Activated naive CD4-positive, alpha-beta T cell treated with anti-CD3 and anti-CD28 coated beads, Interleukin-2, amount 50 U/mL, for 72 hours (primary cell): Measurements from ENCODE around the gene PRKRA. TPM values are rescaled to one million over a fixed set of nuclear protein-coding genes. Genes with fewer than 3 reads are reported as not detected.
"Not testable (repeated sequence)": the region's sequence is repeated elsewhere in the genome, so short reads cannot be mapped to it uniquely, and the experiment has no call there.

Experiments
- ATAC-seq, 2 donors: fragments of 150-1000 bp; cut with Tn5 transposase; 2 replicates each; pipeline ENCODE4 v1.10.0; 2021; ENCODE audit warnings: mild to moderate bottlenecking in 2 of 2, moderate library complexity in 2 of 2
- DNase-seq, 2 donors: peaks; one replicate each; pipeline ENCODE4 v3.0.0; 2021 to 2022; ENCODE audit warnings: low spot score in 2 of 2
- H3K27ac Mint-ChIP-seq, 2 donors: one replicate each; pipeline ENCODE4 v1.8.0; 2022; ENCODE audit warnings: mild to moderate bottlenecking in 2 of 2, mixed read lengths in 2 of 2
- H3K36me3 Mint-ChIP-seq, 2 donors: one replicate each; pipeline ENCODE4 v1.8.0; 2022; ENCODE audit warnings: mixed read lengths in 2 of 2
- H3K9me3 Mint-ChIP-seq, 2 donors: one replicate each; pipeline ENCODE4 v1.8.0; 2022; ENCODE audit warnings: mixed read lengths in 2 of 2
- total RNA-seq, 2 donors: library from RNA; stranded (reverse); gene quantifications; one replicate each; pipeline ENCODE4 v1.2.3, GENCODE V29; 2022

Gene PRKRA
- total RNA-seq, 2 donors from 2014 or later, result 57.2 to 144 TPM

GRCh38 chr2:178426388-178426787, 24.6 kb downstream of the PRKRA start:
- Mint-ChIP-seq H3K9me3 (peaks cover 17 to 18% of the 10 kb centered on the region in 2 donors), H3K27ac (no peak overlapping the region)
- ATAC-seq, result no peak

GRCh38 chr2:178425255-178425827, 25.6 kb downstream of the PRKRA start:
- Mint-ChIP-seq H3K27ac (no peak overlapping the region), H3K9me3 (peaks cover 17 to 18% of the 10 kb centered on the region in 2 donors), H3K36me3 (peaks cover 31 to 48% of the 10 kb centered on the region in 2 donors)
- no peak for ATAC-seq
- DNase-seq, result no peak

More at GRCh38 chr2:178426388-178426787, 24.6 kb downstream of the PRKRA start:
- H3K36me3 Mint-ChIP-seq, result peaks cover 34 to 55% of the 10 kb centered on the region in 2 donors
- no peak for DNase-seq

- Mint-ChIP-seq H3K36me3 (peaks cover 21 to 41% of the 10 kb centered on the region in 2 donors), H3K9me3 (peaks cover 17 to 18% of the 10 kb centered on the region in 2 donors)
- not testable (repeated sequence) for H3K27ac Mint-ChIP-seq, DNase-seq, ATAC-seq
These were observed 27.2 kb downstream of the PRKRA start for GRCh38 chr2:178423746-178424145.

- Mint-ChIP-seq H3K9me3 (peaks cover 17 to 18% of the 10 kb centered on the region in 2 donors), H3K27ac (no peak overlapping the region), H3K36me3 (peaks cover 12 to 32% of the 10 kb centered on the region in 2 donors)
- no peak for ATAC-seq
- DNase-seq, result no peak
These were observed 28.9 kb downstream of the PRKRA start for GRCh38 chr2:178422097-178422496.

GRCh38 chr2:178420463-178420999, 30.4 kb downstream of the PRKRA start:
- no peak for ATAC-seq
- Mint-ChIP-seq H3K9me3 (peaks cover 8 to 10% of the 10 kb centered on the region in 2 donors), H3K36me3 (peaks cover 0 to 17% of the 10 kb centered on the region in 2 donors), H3K27ac (no peak overlapping the region)
- no peak for DNase-seq

GRCh38 chr2:178419123-178419522, 31.9 kb downstream of the PRKRA start:
- DNase-seq, result no peak

GRCh38 chr2:178418426-178418825, 32.5 kb downstream of the PRKRA start:
- ATAC-seq (no peak), DNase-seq (no peak)
- no peaks in the 10 kb centered on the region for H3K9me3 Mint-ChIP-seq
- H3K27ac Mint-ChIP-seq, result no peak overlapping the region
- peaks cover 10 to 11% of the 10 kb centered on the region in 2 donors for H3K36me3 Mint-ChIP-seq

More at GRCh38 chr2:178419123-178419522, 31.9 kb downstream of the PRKRA start:
- peaks cover 4 to 13% of the 10 kb centered on the region in 2 donors for H3K36me3 Mint-ChIP-seq
- ATAC-seq, result no peak
- H3K9me3 Mint-ChIP-seq, result no peaks in the 10 kb centered on the region
- no peak overlapping the region for H3K27ac Mint-ChIP-seq

- H3K36me3 Mint-ChIP-seq, result peaks cover 12 to 15% of the 10 kb centered on the region in 2 donors
- no peak overlapping the region for H3K27ac Mint-ChIP-seq
- H3K9me3 Mint-ChIP-seq, result no peaks in the 10 kb centered on the region
- ATAC-seq (no peak), DNase-seq (no peak)
These were observed 33.1 kb downstream of the PRKRA start for GRCh38 chr2:178417916-178418315.

- Mint-ChIP-seq H3K9me3 (no peaks in the 10 kb centered on the region), H3K27ac (no peak overlapping the region), H3K36me3 (peaks cover 12 to 16% of the 10 kb centered on the region in 2 donors)
- DNase-seq (no peak), ATAC-seq (no peak)
These were observed 35.0 kb downstream of the PRKRA start for GRCh38 chr2:178415979-178416378.

GRCh38 chr2:178414266-178415247, 36.4 kb downstream of the PRKRA start:
- Mint-ChIP-seq H3K27ac (peak overlapping the region; percentile 93 to 98), H3K36me3 (peaks cover 12 to 16% of the 10 kb centered on the region in 2 donors), H3K9me3 (no peaks in the 10 kb centered on the region)
- DNase-seq (peak; percentile 80 to 85), ATAC-seq (peak; percentile 83 to 93)

- H3K9me3 Mint-ChIP-seq, result no peaks in the 10 kb centered on the region
- DNase-seq (peak; percentile 70 to 76), ATAC-seq (peak; percentile 77 to 85)
- H3K36me3 Mint-ChIP-seq, result peaks cover 12 to 16% of the 10 kb centered on the region in 2 donors
- peak overlapping the region; percentile 98 for H3K27ac Mint-ChIP-seq
These were observed 37.3 kb downstream of the PRKRA start for GRCh38 chr2:178413472-178414265.

GRCh38 chr2:178412453-178412852, 38.5 kb downstream of the PRKRA start:
- H3K36me3 Mint-ChIP-seq, result peaks cover 12 to 16% of the 10 kb centered on the region in 2 donors
- not testable (repeated sequence) for ATAC-seq, DNase-seq, H3K27ac Mint-ChIP-seq, H3K9me3 Mint-ChIP-seq

- H3K9me3 Mint-ChIP-seq, result no peaks in the 10 kb centered on the region
- H3K27ac Mint-ChIP-seq, result no peak overlapping the region
- DNase-seq, result no peak
- ATAC-seq, result no peak
- H3K36me3 Mint-ChIP-seq, result peaks cover 12 to 16% of the 10 kb centered on the region in 2 donors
These were observed 38.9 kb downstream of the PRKRA start for GRCh38 chr2:178412047-178412446.

GRCh38 chr2:178409261-178409660, 41.7 kb downstream of the PRKRA start:
- DNase-seq (no peak), ATAC-seq (no peak)
- Mint-ChIP-seq H3K27ac (no peak overlapping the region), H3K9me3 (no peaks in the 10 kb centered on the region), H3K36me3 (peaks cover 9 to 10% of the 10 kb centered on the region in 2 donors)

- Mint-ChIP-seq H3K27ac (no peak overlapping the region), H3K9me3 (no peaks in the 10 kb centered on the region), H3K36me3 (no peaks in the 10 kb centered on the region)
- DNase-seq (peak in 1 of 2 donors; percentile 11), ATAC-seq (peak; percentile 84 to 92)
These were observed 46.6 kb downstream of the PRKRA start for GRCh38 chr2:178404368-178404767.

GRCh38 chr2:178403671-178404306, 47.2 kb downstream of the PRKRA start:
- no peaks in the 10 kb centered on the region for H3K9me3 Mint-ChIP-seq
- no peak overlapping the region for H3K27ac Mint-ChIP-seq
- H3K36me3 Mint-ChIP-seq, result no peaks in the 10 kb centered on the region
- ATAC-seq, result peak in 1 of 2 donors; percentile 46
- no peak for DNase-seq
